Mucosa of gallbladder (tissue), 1 donor: ENCODE measurements around the gene CSDE1. TPM values are rescaled to one million over a fixed set of nuclear protein-coding genes. Genes with fewer than 3 reads are reported as not detected.

Experiments
- DNase-seq: peaks from one replicate; pipeline ENCODE4 v3.0.0-alpha.2; 2020; ENCODE audit warnings: low spot score
- total RNA-seq: library from RNA; stranded (reverse); gene quantifications from one replicate; pipeline ENCODE4 v1.2.1, GENCODE V29; 2021
- donor health status: DM: no; HTN: no; CAD: no.

The CSDE1 gene
- total RNA-seq, 1 donor from 2014 or later: 523 TPM

DNA sequence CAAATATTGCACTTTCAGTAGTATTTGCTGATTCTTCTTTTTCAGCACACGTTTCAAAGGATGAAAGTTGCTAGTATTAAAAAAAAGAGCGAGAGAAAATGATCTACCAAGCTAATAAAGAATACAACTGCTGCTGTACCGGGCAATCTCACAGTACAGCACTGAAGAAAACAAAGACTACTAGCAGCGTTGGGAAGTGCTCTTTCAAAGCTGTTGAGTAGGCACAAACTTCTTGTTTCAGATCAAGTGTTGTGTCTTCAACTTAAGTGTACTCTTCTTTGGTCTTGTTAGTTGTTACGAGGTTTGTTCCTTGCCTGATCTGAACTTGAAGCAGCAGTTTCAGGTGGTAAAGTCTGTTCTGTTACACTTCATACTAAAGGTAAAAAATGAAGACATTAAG lies 7.9 kb downstream of the CSDE1 start:
- DNase-seq: no peak

DNA sequence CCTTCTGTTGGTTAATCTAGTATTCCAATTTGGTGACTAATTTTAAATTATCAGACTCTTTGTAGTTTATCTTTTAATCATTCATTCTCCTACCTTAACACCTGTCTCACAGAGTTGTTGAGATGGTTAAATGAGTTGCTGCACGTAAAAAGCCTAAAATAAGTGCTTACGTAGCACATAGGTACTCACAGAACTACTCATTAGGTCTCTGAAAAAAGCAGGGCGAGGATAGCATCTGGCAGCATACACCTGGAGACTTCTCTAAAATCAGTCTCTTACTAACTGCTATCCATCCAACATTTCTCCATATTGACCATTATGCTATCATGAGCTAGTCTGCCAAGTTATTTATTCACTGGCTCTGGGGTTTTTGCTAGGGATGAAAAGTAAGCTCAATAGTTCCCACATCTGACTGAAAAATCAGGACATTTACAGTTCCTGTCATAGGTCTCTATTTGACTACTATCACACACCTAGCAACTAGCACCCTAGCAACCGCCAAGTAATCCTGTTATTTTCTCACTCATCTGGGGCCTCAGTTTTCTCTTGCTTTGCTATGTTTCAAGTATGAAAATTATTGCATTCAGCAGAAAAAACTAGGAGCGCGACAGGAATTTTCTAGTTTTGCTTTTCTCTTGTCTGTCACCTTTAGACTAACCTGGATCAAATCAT lies 11.2 kb downstream of the CSDE1 start:
- DNase-seq: no peak

DNA sequence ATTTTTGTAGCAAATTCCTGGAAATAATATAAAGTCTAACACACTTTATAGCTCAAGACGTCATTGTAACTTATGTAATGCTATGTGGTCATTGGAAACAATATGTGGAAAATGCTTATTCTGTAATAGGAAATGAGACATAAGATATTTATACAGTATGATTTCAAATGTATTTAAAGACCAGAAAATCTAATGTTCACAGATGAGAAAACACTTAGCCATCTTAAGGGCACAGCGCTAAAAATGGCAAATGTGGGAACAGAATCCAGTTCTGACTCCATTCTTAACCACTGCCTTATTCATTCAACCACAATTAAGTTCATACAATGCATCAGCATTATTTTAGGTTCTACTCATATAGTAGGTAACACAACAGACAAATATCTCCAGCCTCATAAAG lies 12.5 kb downstream of the CSDE1 start:
- no peak for DNase-seq

DNA sequence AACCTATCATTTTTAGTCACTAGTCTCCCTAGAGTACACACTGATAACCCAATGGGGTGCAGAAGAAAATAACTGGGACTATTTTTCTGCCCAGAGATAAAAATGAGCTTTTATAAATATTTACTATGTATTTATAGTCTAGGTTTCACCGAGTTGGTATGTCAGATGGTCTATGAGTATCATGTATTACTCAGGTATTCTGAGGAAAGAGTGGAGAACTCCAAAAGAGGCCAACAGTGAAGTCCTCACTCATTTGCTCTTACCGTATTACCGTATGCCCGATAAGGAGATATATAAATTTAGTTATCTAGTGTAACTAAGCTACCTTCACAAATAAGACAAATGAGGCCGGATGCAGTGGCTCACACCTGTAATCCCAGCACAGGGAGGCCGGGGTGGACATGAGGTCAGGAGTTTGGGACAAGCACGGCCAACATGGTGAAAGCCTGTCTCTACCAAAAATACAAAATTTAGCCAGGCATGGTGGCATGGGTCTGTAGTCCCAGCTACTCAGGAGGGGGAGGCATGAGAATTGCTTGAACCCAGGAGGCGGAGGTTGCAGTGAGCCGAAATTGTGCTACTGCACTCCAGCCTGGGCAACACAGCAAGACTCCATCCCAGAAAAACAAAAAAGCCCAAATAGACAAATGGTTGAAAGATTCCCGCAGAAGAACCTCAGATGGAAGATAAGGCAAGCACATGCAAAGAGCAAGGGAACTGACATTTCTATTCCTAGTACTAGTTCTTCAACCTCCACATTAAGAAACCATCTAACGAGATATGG lies 15.6 kb downstream of the CSDE1 start:
- DNase-seq: no peak

DNA sequence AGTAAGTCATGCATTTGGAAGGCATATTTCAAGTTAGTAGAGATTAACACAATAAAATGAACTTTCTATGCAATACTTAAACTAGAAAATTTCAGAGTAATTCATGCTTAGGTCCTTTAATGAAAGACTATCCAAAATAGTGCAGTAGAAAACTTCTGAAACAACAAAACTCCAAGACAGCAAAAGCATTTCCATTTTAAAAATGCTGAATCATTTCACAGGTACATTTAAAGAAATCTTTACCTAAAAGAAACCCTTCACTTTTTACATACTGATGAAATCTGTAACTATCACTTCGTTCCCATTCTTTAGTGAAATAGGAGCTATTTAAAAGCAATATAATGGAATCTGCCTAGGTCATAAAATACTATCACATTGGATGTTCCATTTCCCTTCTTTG lies 17.5 kb downstream of the CSDE1 start:
- no peak for DNase-seq

DNA sequence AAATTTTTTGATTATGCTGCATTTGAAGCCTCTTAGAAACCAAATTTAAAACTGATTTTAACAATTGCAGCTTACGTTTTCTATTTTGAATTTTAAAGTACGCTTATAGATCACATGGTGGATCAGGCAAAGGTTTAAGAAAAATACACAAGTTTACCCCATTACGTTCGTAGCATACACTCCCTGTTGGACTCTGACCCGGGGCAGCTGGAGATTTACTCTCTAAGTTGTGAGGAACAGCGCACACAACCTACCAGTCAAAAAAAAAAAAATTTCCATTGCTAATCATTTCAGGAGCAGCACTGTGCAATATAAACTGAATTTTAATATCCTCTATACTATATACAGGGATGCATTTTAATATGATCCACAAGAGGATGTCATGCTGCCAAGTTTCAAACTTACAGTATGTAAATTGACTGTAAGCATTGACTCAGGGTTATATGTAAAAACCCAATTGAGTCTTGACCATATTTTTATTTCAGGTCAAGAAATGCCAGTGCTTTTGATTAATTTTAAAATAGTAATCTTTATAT lies 20.4 kb downstream of the CSDE1 start:
- DNase-seq: peak; percentile 43

DNA sequence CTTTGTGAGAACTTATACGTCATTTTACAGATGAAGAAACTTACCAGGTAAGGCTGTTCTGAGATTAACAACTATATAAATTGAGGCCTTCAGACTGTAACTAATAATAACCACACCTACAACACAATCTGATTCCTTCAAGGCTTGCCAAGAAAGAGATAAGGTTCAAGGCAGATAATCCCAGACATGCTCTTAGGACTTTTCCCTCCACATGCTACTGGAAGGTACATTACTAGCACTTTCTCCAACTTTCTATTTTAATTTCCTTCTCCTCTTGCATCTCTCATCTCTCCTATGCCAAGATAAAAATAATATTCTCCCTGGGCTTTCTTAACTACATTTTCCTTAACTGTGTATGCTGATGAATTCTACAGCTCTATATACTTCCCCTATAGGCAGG lies 22.3 kb downstream of the CSDE1 start:
- DNase-seq: no peak

DNA sequence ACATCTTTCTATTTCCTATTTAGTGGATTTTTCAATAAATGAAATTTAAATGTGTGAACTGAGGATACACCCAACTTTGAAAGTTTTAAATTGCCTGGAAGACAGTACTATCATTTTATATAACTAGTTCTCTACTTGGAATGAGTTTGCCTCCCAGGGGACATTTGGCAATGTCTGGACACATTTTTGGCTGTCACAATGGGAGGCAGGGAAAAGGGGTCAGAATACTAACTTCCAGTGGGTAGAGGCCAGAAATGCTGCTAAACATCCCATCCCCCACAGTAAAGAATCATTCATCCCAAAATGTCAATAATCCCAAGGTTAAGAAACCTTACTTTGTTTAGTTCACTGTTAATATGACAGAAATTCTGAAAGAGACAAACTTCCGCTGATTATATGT lies 28.0 kb downstream of the CSDE1 start:
- DNase-seq: no peak

DNA sequence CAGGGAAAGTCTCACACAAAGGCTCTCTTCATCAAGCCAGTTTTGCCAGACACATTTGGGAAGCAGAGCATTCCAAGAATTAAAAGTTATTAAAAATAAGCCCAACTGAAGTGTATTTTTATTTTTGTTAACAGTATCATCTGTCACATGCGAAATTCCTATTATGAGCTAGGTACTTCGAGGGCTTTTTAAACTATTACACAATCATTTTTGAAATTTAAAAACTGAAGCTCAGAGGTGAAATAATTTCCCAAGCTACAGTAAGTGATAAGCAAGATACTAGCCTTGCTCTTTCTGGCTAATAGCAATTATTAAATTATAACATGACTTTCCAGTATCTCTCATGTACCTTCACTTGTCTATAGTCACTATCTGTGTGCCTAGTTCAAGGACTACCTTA lies 29.2 kb downstream of the CSDE1 start:
- no peak for DNase-seq

DNA sequence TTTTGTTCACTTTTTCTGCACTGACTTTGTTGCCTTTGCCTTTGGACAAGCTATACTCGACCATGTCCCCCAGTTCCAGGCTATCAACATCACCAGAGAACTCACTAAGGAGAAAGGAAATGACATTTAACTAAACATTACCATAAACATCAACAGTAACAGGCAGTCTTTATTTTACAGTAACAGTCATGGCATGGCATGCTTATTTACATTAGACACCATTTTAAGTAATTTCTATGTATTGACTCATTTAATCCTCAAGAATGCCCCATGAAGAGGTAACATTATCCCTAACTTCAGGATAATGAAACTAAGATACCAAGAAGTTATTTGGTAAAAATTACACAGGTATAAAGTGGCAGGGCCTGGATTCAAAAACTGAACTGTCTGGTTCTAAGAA lies 32.6 kb downstream of the CSDE1 start:
- no peak for DNase-seq

DNA sequence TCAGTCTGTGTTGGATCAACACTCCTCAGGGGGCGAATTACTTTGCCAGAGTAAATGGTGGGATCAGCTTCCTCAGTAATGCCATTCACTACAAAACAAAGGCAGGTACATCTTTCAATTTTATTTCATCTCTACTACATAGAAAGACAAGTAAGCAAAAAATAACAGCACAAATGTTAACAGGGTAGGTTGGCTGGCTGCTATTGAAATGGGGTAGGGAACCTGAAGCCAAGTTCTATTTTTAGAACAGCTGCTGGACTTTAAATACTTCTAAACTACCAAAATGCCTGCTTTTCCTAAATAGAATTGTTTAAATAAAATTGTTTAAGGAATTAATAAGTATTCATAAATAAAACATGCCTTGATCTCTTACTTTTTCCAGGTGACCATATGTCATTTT lies 33.9 kb downstream of the CSDE1 start:
- no peak for DNase-seq

DNA sequence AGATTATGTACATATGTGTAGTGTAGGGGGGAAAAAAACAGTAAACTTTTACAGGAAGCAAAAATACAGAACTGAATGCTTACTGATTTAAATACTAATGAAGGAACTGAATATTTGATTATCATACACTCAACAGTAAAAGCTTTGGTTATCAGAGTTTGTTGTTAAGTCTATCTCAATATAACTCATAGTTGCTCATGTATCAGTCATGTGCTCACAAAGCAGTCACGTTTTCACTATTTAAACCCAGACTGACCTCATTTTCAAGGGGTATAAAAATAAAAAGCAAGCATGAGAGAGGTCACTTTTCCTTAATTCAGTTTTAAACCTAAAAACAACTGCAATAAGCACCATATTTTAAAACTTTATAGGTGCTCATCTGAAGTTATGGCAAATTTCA lies 34.3 kb downstream of the CSDE1 start:
- no peak for DNase-seq

DNA sequence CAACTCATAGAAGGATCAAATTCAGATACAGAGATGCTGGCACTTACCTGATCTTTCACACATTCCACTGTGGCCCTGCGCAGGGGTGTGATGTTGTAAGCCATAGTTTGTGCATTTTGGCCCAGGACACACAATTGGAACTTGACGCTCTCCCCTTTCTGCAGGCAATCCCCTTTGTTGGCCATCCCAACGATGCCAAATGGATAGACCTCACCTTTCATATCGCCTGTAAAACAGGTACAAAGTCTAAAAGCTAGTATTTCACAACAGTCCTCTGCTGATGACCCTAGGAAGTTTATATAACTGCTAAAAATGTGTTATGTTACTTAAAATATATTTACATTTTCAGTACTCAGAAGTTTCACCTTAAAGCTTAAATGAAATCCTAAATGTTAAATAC lies 37.3 kb downstream of the CSDE1 start:
- DNase-seq: no peak

DNA sequence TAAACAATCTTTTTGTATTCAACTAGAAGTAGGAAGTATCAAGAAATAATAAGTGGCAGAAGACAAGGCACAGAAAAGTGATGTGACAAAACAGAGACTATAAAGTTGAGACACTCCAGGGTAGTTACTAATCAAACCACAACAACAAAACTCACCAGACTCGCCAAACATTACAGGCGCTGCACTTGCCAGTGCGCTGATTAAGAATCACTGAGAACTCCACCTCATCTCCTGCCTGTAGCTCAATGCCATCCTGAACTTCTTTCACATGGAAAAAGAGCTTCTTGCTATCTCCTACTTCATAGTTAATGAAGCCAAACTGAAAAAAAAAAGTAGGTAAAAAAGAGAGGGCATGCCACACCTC lies 38.4 kb downstream of the CSDE1 start:
- no peak for DNase-seq

DNA sequence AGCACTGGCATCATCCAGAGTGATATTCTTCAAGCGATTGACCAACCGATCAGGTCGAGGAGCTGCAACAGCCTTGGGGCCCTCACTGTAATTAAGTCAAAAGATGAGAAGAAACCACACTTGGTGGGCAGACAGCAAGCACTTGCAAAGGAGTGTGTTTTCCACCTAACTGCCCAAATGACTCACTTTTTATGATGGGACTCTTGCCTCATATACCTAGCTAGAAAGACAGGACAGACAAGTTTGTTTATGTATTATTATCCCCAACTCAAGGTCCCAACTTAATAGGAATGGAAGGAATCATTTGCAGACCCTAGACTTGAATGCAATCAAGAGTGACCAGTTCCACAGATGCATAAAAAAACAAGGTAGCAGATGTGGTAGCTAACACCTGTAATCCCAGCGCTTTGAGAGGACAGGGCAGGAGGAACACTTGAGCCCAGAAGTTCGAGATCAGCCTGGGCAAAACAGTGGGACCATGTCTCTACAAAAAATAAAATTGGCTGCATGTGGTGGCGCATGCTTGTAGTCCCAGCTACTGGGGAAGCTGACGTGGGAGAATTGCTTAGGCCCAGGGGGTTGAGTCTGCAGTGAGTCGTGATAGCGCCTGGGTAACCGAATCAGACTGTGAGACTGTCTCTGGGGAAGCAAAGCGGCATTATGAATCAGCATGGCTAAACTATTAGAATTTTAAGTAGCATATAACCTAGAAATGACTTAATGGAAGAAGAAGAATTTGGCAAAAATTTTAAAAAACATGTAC lies 38.9 kb downstream of the CSDE1 start:
- DNase-seq: no peak

DNA sequence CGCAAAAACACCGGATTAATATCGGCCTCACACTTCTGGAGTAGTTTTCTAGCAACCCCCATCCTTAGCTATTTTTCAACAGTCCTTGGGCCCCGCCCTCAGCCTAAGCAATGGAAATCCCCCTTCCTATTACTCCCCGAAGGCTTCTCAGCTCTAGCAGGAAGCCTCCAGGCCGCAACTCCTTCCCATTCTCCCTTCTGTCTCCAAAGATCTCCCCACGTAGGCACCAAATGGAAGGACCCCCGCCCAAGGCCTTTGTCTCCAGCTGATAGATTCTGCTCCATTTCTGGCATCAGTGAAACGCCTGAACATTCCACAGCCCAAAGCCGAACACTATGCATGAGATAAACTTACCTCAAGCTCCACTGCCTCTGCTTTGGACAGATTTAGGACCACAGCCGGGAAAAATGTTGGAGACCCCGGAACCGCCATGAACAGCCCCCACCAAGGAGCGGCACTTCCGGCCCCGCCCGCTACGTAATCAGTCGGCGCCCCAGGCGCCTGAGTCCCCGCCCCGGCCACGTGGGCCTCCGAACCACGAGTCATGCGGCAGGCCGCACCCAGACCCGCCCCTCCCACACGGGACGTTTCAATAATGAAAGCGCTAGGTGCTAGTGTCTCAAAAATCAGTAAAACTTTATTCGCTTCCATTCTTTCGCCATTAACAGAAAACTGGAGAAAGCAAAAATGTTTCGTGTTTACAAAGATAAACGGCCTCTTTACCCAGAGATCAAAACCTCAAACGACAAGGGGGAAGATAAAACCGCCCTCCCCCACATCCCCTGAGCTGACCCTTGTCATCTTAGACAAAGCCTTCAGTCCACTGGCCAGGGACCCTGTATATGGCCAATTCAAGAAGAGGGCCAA lies 41.2 kb downstream of the CSDE1 start, which contains the start of gene NRAS:
TSS of gene NRAS (minus strand) at position 468 of the 867 bp plus-strand sequence. CDS start 611 bp downstream, outside the sequence.
- peak; percentile 95 for DNase-seq

DNA sequence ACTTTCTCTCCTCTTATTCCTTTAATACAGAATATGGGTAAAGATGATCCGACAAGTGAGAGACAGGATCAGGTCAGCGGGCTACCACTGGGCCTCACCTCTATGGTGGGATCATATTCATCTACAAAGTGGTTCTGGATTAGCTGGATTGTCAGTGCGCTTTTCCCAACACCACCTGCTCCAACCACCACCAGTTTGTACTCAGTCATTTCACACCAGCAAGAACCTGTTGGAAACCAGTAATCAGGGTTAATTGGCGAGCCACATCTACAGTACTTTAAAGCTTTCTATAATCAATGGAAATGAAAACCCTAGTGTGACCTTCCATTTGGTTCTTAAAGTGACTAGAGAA lies 41.9 kb downstream of the CSDE1 start:
- no peak for DNase-seq

DNA sequence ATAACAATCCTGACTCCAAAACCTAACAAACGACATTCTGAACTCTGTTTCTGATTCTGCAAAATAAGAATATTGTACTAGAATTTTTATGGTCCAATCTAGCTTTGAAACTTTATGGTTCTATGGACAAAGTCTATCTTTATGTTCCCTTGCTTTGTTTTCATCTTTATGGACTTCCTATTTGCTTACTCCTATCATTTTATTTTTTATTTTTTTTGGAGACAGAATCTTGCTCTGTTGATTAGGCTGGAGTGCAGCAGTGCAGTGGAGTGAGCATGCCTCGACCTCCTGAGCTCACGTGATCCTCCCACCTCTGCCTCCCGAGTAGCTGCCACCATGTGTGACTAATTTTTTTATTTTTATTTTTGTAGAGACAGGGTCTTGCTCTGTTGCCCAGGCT lies 44.8 kb downstream of the CSDE1 start:
- DNase-seq: no peak

DNA sequence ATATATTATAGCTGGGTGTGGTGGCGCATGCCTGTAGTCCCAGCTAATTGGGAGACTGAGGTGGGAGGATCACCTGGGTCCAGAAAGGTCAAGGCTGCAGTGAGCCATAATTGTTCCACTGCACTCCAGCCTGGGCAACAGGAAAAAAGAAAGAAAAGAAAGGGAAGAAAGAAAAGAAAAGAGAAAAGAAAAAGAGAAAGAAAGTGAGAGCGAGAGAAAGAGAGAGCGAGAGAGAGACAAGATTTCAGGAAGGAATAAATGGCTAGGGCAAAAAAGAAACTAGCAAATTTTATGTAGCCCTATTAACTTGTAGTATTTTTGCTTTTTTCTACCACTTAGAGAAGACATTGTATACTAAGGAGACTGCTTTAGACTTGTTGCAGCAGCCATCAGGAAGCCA lies 47.4 kb downstream of the CSDE1 start:
- no peak for DNase-seq

DNA sequence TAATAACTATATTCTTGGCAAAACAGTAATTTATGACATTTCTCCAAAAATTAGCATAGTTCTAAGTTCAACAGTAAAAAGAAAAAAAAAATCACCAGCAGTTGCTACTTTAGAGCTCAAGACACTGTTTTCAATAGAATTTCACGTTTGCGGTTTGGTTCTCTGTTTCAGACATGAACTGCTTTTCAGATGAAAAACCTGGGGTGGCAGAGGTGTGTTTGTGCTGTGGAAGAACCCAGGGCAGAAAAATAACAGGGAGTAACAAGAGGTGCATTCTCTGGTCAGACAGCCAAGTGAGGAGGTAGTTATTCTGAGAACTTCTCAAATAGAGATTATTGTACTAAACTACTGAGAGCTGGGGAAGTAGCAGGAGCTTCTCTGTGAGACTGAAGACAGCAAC lies 50.2 kb downstream of the CSDE1 start:
- DNase-seq: no peak

DNA sequence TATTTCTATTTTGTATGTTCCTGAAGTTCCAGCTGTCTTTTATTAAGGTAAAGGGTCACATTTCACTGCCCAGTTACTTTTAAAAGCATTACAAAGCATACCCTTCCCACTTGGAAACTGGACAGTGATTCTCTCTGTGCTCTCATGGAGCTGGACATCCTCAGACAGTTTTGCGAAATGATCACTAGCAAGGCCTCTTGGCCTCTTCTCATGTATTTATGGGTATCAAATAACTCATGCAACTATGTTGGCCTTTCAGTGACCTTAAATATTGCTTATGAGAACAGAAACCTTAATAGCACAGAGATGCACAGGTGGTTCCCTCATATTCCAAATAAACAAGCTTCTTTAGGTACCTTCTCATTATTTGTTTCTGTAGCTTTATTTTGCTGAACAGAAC lies 54.5 kb downstream of the CSDE1 start:
- DNase-seq: no peak

DNA sequence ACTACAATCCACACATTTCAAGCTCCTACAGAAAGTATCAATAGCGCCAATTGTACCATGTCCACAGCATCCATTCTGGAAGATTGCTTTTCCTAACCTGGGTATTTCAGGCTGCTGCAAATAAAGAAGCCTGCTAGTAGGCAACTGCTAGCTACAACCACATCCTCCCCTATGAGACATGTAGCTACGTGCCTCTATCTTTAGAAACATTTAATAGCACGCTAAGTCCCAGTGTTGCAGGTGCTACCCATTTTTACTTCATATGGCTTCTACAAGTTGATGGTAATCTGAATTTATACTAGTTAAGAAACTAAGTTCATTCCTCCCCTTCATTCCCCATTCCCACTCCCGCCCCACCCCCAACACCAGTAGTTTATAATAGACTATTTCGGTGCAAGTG lies 55.0 kb downstream of the CSDE1 start:
- no peak for DNase-seq
